GM19238 (cell line): ENCODE data around the gene KCNAB3.

Source experiments
- DNase-seq: peaks from one replicate; pipeline ENCODE4 v3.0.0; 2011; ENCODE audit warnings: low spot score; ENCODE audit not compliant: insufficient read length

Gene KCNAB3

DNA sequence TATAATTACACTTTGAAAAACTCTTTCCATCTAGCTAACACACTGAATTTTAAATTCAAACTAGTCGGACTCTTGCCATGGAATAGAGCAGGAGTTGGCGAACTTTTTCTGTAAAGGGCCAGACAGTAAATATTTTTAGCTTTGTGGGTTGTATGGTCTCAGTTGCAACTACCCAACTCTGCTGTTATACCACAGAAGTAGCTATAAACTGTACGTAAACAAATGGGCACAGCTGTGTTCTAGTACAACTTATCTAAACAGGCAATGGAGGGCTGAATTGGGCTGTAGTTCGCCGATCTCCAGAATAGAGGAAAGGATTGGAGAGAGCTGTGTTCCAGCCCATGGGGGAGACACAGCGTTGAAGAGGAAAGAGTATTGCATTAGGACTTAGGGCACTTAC, 11.1 kb upstream of the KCNAB3 start:
- DNase-seq, result no peak

DNA sequence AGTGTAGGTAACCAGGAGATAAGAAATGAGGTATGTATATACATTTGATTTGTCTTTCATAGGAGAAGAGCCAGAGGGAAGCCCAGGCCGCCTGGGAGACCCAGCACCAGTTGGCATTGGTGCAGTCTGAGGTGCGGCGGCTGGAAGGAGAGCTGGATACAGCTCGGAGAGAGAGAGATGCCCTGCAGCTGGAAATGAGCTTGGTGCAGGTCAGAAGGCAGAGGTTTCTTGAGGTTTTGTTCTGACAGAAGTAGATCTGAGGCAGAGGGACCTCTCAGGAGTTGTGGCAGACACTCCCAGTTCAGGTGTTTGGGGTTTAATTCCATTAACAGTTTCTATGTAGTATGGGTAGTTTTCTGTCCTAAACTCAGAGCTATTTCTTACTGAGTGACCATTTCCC, 10.4 kb upstream of the KCNAB3 start:
- DNase-seq, result no peak

DNA sequence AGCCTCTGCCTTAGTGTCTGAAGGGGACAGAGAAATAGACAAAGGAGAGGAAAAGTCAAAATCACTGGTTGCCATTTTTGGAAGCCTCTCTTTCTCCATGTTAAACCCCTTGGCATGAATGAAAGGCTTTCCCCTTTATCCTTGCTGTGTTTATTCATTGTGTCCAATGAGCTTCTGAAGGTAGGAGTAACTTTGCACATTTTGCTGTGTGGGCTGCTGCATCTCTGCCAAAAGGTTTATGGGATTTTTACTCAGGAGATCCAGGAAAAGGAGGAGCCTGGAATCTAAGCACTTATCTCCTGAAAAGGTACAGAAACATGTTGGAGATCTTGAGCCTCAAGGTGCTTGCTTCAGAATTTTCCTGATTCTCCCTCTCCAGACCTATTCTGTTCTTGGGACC, 6.2 kb upstream of the KCNAB3 start:
- DNase-seq, result no peak

DNA sequence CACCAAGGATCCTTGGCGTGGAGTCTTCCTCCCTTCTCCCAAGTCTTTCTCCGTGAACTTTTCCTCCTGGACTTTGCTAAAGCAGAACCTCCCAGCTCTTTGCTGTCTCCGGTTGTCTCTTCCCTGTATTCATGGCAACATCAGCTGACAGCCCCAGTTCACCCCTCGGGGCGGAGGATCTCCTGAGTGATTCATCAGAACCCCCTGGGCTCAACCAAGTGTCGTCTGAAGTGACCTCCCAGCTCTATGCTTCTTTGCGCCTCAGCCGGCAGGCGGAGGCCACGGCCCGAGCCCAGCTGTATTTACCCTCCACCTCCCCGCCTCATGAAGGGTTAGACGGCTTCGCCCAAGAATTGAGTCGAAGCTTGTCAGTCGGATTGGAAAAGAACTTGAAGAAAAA, 3.3 kb upstream of the KCNAB3 start:
- DNase-seq, result peak; percentile 55

DNA sequence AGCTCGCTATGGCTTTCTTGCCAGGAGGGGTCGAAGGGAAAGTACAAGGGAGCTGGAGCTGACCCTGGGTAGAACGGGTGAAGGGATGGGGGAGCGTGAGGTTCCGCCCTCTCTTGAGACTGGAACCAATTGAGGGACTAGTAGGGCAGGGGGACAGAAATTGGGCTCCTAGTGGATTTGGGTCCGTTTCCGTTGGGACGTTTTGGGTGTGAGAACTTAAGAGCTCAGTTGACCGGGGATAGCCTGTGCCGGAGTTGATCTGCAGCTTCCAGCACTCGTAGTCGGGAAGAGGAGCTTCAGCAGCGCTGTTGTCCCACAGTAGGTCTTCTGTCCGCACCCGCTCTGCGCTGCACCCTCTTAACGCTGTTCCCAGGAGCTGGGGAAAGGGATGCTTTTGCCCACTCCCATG, 2.8 kb upstream of the KCNAB3 start:
- DNase-seq, result peak; percentile 57

DNA sequence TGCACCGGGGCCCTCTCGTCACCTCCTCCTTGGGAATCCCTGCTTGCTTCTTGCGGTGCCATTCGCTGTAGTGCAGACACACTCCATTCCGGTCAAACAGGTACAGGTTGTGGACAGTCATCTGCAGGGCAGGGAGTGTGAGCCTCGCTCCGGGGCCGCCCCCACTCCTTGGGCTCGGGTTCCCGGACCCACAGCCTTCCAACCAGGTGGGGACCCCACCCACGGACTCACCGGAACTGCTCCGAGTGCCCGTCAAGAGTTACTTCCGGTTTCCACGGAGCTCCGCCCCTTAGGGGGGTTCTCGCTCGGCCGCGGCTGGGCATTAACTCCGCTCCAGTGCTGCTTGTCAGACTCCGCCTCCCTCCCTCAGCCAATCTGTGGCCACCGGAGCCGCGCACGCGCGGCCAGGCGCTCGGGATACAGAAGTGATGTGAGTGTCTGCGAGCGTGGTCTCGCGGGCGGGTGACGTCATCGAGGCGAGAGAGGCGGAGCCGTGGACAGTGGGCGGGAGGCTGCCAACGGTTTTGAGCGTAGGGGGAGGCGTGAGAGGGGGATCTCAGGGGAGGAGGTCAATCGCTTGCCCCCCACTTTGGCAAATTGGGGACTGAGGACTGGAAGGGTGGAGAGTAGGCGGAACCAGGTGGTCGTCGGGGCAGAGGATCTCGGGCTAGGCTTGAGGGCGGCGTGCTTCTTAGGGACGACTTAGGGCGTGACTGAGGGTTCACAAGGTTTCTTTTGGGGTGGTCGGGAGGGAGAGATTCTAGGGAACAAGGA, 2.2 kb upstream of the KCNAB3 start, which contains the start of the genes CNTROB and TRAPPC1:
CNTROB (plus strand) TSS at position 498 of the 774 bp plus-strand sequence. CDS start 874 bp downstream, outside the sequence.
TRAPPC1 (minus strand) TSS at position 238 of the 774 bp plus-strand sequence; CDS start at position 121, 117 bp downstream.
- peak; percentile 100 for DNase-seq

DNA sequence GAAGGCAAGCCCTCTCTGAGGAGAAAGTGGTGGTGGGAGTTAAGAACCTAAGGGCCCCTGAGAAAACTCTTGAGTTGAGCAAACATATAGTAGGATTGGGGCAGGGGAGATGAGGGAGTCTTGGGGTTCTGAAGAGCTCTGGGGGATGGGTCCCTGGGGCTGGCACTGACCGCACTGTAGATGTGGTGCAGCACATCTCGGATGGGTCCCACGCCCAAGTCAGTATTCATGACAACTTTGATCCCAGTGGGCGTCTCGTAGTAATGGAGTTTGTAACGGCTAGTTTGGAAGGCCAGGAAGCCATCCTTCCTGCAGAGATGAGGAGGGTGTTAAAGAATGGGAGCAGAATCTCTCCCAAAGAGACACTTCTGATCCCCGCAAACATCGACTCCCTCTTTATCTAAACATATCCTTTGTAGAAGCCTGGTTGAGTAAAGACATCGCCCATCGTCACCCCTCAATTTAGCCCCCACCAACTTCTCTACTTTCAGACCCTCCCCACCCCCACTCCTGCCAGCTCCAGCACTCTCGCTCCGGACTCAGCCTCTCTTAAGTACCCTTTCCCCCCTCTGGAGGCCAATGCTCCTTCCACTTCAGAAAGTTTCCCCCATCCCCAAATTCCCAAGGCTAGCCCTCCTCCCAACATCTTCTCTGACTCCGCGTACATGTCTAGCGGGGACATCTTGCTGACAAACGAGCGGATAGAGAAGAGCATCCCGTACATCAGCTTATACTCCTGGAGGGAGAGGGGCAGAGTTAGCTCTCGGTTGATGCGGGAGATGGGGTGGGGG, 1.4 kb upstream of the KCNAB3 start:
- DNase-seq, result peak; percentile 29

DNA sequence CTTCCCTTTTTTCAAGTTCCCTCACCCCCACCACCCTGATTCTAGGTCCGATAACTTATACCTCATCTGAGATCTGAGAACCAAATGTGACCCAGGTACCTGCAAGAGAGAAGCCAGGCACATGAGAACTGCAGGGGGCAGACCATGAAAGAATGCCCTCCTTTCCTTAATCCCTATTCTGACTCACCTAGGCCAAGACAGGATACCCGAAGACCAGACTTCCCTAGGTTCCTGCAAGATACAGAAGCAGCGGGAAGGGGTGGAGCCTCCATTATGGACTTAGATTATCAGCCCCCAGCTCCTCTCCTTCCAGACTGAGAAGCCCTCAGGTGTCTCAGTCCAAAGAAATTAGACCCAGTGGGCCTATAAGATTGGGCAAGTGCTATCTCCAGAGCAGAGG, 2.1 kb downstream of the KCNAB3 start:
- no peak for DNase-seq

DNA sequence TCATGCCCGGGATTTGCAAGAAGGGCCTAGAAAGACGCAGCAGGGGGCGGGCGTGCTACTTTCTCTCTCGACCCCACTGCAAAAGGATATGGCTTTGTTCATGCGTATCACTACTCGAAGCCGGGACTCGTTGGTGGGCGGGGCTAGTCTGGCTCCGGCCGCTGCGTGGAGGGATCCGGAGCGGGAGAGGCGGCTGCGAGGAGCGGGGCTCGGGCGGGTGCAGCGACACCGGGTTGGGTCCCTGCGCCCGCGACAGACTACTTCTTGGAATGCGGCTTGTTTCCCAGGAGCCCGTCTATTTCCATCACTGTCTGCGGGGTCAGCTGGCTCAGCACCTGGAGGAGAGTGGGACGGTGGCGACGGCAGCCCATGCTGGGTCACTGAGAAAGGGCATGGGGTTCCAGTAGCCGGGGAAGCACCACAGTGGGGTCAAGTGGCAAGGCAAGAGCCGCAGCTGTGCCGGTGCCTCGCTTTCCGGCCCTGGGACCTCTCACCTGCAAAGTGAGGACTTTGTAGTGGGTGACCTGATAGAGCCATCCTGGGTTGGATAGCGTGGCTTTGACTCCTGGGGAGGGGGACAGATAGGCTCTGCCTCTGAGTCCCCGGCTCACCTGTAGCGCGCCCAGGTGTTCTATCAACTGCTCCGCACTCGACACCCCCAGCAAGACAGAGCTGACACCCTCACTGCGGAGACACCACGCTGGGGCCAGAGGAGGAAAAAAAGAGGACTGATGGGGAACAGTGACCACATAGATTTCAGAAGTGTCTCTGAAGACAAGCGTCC, 6.6 kb downstream of the KCNAB3 start:
- peak; percentile 73 for DNase-seq

DNA sequence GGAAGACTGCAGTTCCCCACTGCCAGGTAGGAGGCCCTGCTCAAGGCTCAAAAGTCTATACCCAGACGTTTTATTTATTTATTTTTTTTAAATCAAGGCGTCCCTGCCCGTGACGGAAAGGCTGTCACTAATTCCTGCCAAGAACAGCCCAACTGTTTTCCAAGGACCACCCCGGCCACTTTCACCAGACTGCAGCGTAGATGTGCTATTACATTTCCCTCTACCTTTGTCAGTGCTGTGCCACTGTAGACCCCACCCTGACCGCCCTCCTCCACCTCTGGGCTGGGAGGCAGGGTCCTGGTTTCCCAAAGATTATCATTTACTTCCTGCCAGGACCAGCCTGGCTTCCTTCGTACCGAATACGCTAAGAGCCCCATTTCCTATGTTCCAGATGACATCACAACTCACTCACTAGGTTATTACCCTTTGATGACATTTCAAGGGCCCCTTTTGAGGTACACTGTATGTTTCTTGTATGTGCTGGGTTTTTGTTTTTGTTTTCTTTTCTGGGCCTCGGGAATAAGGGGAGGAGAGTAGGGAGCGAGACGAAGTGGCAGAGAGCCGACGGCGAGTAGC, 7.3 kb downstream of the KCNAB3 start:
- DNase-seq, result no peak

DNA sequence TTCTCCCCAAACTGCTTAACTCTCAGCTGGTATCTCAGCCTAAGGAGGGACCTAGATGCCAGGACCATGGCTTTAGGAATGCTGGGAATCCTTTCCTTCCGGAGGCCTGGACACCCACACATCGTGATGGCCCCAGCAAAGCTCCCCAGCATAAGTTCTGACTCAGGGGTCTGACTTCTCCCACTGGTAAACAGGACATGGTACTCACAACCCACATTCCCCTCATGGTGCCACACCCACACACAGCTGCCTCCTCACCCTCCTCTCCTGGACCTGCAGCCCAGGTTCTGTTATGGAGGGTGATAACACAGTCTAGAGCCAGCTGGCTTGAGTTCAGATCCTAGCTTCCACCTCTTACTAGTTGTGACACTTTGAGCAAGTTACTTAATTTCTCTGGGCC, 12.8 kb downstream of the KCNAB3 start:
- DNase-seq, result no peak

DNA sequence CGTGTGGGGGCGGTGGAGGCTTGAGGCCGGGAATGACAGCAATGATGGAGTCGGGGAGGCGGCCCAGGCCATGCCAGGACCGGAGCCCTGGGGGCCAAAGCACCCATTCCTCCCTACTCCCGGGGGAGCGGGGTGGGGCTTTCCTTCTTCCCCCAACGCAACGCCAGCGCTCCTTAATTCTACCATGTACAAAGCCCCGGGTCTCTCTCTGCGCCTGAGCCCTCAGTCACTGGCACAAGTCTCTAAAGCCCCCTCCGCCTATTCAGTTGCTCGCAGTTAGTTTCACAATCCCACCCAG, 13.3 kb downstream of the KCNAB3 start:
- DNase-seq, result no peak

DNA sequence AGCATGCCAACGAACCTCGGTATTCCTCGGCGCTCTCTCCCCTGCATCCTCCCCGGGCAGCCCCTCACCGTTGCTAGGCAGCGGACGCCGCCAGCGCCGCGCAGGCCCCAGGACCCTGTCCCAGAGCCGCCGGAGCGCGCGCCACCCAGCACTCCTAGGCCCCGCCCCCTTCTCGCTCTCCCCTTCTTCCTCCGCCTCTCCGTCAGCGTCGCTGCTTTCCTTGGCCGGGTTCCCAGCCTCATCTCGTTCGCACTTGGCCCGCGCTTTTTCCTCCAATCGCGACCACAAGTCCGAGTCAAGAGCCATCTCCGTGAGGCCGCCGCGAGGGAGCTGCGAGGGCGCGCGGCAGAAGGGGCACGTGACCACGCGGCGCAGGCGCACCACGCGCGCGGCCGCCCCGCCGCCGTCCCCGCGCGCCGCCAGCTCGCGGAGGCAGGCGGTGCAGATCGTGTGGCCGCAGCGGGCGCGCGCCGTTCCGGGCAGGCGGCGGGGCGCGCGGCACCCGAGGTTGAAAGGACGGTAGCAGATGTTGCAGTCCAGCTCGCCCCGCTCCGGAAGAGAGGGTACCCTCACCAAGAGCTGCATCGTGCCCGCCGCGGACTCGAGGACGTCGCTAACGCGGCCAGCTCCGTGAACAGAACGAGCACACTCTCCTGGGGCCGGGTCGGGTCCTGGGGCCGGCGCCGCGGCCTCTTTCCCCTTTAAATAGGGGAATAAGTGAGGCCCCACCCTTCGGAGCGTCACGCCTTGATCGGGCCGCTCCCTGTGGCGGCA, 13.9 kb downstream of the KCNAB3 start, which contains the start of gene RNF227:
RNF227 (minus strand) TSS at position 679 of the 774 bp plus-strand sequence; CDS start at position 585, 94 bp downstream.
- peak; percentile 66 for DNase-seq

DNA sequence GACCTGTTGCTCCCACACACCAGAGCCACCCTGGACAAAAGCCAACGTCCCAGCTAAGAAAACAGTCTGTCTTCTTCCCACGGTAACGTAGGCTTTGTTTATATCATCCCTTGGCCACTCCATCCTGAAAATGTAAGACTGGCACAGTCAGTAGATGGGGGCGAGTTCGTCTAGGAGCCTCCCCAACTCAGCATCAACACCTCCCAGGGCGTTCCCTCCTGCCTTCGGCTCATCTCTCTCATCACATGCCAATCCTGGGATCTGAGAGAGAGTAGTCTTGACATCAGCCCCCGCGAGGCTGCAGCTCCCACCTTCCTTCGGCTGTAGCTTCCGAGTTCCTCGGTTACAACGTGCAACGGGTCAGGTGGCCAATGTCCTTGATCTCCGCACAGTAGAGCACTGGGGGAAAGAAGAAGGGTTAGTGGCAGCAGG, 14.5 kb downstream of the KCNAB3 start:
- DNase-seq, result no peak

DNA sequence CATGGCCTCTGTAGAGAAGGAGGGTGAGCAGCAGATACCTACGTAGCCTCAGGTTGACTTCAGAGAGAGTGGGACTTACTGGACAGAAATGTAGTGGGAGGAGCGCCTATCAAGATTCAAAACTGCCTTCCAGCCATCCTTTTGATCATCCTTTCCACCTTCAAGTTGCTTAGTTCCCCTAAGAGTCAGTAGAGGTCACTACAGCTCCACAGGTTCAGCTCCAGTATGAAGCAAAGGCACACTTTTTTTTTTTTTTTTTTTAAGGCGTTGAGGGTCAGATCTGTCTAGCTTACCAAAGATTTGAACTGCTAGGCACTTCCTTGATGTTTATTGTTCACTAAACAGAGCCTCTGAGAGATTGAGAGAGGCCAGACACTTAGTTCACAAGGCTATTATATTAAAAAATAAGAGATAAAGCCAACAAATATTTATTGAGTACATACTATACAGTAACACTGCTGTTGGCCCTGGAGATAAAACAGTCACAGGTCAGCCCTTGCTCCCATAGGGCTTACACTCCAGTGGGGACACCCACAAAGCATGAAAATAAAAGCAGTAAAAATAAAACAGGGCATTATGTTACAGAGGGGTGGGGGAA, 16.6 kb downstream of the KCNAB3 start:
- DNase-seq, result peak; percentile 40

DNA sequence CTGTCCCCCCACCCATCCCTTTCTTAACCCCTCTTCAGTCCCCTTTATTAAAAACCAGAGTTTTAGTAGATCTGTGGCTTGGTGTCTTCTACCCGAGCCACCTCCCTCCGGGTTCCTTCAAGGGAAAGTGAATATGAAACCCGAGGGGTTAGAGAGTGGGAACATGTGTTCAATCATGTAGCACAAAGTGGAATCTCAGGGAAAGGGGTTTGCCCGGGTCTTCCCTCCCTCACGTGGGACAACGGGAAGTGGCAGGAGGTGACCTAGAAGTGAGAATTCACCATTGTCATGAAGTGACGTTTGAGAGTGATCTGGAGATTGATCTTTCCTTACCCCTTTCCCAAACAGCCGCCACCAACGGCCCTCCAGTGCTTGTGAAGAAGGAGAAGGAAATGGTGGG, 18.5 kb downstream of the KCNAB3 start:
- no peak for DNase-seq

DNA sequence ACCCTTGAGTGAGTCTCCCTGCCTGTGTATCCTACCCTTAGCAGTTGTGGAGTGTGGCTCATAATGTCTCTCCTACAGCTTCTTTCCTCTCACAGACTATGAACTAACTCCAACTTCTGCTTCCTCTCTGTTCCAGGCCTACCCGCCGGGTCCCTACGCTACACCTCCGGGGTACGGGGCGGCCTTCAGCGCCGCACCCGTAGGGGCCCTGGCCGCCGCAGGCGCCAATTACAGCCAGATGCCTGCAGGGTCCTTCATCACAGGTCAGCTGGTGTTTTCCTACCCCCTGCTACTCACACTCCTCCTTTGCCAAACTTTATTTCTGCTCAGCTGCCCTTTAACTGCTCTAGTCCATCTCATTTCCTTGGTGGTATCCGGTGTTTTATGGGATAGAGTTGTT, 18.9 kb downstream of the KCNAB3 start:
- DNase-seq, result no peak

DNA sequence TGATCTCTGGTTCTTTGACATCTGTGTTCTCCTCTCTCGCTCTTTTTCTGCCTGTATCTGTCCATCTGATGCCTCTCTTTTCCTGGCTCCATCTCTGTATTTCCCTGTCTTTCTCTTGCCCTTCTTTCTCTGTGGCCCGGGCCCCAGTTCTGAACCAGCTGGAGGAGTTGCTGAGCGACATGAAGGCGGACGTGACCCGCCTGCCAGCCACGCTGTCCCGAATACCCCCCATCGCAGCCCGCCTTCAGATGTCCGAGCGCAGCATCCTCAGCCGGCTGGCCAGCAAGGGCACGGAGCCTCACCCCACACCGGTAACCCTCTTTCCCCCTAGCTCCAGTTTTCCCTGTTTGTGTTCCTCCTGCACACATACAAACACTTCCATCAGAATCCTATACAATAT, 19.4 kb downstream of the KCNAB3 start:
- no peak for DNase-seq

DNA sequence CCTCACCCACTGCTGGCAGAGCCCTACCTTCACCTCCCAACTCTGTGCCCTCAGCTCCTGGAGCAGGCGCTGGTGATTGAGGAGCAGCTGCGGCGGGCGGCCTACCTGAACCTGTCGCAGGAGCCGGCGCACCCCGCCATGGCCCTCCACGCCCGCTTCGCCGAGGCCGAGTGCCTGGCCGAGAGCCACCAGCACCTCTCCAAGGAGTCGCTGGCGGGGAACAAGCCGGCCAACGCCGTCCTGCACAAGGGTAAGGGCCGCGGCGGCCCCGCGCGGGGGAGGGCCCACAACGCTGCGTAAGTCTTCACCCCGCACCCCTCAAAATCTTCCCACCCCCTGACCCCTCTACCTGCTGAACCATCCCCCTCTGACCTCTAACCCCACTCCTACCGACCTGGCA, 20.6 kb downstream of the KCNAB3 start:
- DNase-seq, result no peak
